ENCODE measurements around the gene PDLIM4.

Gene PDLIM4

DNA sequence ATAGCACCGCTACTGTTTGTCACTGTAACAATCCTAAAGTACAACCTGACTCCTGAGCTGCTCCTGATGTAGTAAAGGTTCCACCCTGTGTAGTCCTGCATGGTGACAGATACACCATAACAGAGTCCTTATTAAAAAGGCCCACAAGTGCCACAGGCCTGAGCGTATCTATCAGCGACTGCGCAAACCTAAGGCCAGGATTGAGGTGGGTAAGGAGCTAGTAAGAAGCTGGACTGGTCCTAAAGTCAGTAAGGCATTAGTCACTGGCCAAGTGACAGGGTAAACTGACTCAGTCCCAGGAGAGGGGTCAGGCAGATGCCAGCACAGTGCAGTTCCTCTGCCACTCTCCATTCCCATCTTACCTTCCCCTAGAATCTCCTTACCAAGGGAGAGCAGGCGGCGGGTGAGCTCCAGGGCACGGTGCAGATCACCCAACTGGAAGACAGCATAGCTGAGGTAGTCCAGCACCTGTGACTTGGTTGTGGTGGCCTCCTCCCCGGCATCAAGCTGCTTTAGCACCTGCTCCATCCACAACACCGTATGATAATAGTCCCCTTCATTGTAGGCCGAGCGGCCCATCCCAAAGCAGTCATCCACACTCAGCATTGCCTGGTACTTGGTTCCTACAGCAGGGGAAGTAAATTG, 47.5 kb upstream of the PDLIM4 start:
- WGBS, 2 donors (ENCODE audit: extremely low coverage in 2 of 2, insufficient read length in 2 of 2, insufficient replicate concordance in 1 of 2), result no CpG with 5 or more reads among the region's 11 CpGs

DNA sequence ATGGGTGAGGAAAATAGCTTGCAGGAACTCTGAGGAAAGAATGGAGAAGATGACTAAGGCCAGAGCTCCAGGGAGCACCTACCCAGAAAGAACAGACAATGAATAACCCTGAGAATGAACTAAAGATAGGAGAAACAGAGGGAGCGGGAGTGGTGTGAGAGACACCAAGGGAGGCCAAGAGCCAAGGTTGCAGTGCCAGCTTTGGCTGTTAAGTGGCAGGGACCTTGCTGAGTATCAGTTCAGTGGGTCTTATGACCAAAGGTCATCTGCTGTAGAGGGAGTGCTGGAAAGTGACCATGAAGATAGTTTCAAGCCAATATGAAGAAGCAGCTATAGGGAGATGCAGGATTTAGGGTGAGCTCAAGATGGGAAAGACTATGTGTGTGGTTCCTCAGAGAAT, 46.6 kb upstream of the PDLIM4 start:
- Histone ChIP-seq H2BK12ac (ENCODE audit: low read length) (no peak overlapping the region), H3K14ac (ENCODE audit: low read length) (no peak overlapping the region), H2BK15ac (ENCODE audit: low read length) (no peak overlapping the region), H3K36me3 (replicated peaks in 1 of 2; ENCODE audit: control insufficient read depth in 2 of 2, insufficient read depth in 2 of 2, low read length in 2 of 2) (no peaks in the 10 kb centered on the region), H4K91ac (ENCODE audit: low read depth, low read length, poor library complexity) (no peak overlapping the region), H3K4me3 (ENCODE audit: low read length in 2 of 2) (no peak overlapping the region), H3K4ac (ENCODE audit: low read length) (no peak overlapping the region), H2AFZ (ENCODE audit: low read length) (no peak overlapping the region), H2BK120ac (ENCODE audit: low read depth, low read length) (no peak overlapping the region), H3K4me1 (ENCODE audit: control insufficient read depth in 2 of 2, insufficient read depth in 1 of 2, low read depth in 1 of 2, low read length in 2 of 2) (peaks cover 0 to 7% of the 10 kb centered on the region in 2 donors), H4K8ac (ENCODE audit: low read depth, low read length) (no peak overlapping the region), H2AK5ac (ENCODE audit: low read depth, low read length) (no peak overlapping the region), H3K23ac (ENCODE audit: low read depth, low read length, poor library complexity) (no peak overlapping the region), H3K79me1 (ENCODE audit: low read depth, low read length) (no peaks in the 10 kb centered on the region), H3K18ac (ENCODE audit: low read length) (no peak overlapping the region), H3K4me2 (ENCODE audit: insufficient read depth, low read length, poor library complexity, severe bottlenecking) (no peak overlapping the region), H3K27me3 (ENCODE audit: control insufficient read depth in 3 of 3, insufficient read depth in 3 of 3, low read depth in 1 of 3, low read length in 3 of 3) (no peaks in the 10 kb centered on the region), H3K9me3 (replicated peaks in 1 of 2; ENCODE audit: control insufficient read depth in 2 of 2, insufficient read depth in 1 of 2, low read depth in 1 of 2, low read length in 2 of 2) (no peaks in the 10 kb centered on the region), H2BK5ac (ENCODE audit: low read length) (no peak overlapping the region), H3K27ac (replicated peaks; ENCODE audit: low read length) (no peak overlapping the region), H3K9ac (ENCODE audit: low read depth, low read length, poor library complexity) (no peak overlapping the region)
- WGBS, 2 donors (ENCODE audit: extremely low coverage in 2 of 2, insufficient read length in 2 of 2, insufficient replicate concordance in 1 of 2), result no CpG with 5 or more reads among the region's 1 CpG
- no peak for DNase-seq (ENCODE audit: low spot score)

More for the DNA sequence above, 47.5 kb upstream of the PDLIM4 start:
- Histone ChIP-seq H3K4me2 (ENCODE audit: insufficient read depth, low read length, poor library complexity, severe bottlenecking) (no peak overlapping the region), H2AFZ (ENCODE audit: low read length) (no peak overlapping the region), H3K9me3 (replicated peaks in 1 of 2; ENCODE audit: control insufficient read depth in 2 of 2, insufficient read depth in 1 of 2, low read depth in 1 of 2, low read length in 2 of 2) (no peaks in the 10 kb centered on the region), H3K36me3 (replicated peaks in 1 of 2; ENCODE audit: control insufficient read depth in 2 of 2, insufficient read depth in 2 of 2, low read length in 2 of 2) (no peaks in the 10 kb centered on the region), H4K91ac (ENCODE audit: low read depth, low read length, poor library complexity) (no peak overlapping the region), H2BK5ac (ENCODE audit: low read length) (no peak overlapping the region), H3K18ac (ENCODE audit: low read length) (no peak overlapping the region), H3K27me3 (ENCODE audit: control insufficient read depth in 3 of 3, insufficient read depth in 3 of 3, low read depth in 1 of 3, low read length in 3 of 3) (no peaks in the 10 kb centered on the region), H2BK12ac (ENCODE audit: low read length) (no peak overlapping the region), H2BK120ac (ENCODE audit: low read depth, low read length) (no peak overlapping the region), H3K4me1 (ENCODE audit: control insufficient read depth in 2 of 2, insufficient read depth in 1 of 2, low read depth in 1 of 2, low read length in 2 of 2) (peaks cover 0 to 7% of the 10 kb centered on the region in 2 donors), H3K27ac (replicated peaks; ENCODE audit: low read length) (no peak overlapping the region), H3K9ac (ENCODE audit: low read depth, low read length, poor library complexity) (no peak overlapping the region), H3K79me1 (ENCODE audit: low read depth, low read length) (no peaks in the 10 kb centered on the region), H2AK5ac (ENCODE audit: low read depth, low read length) (no peak overlapping the region), H2BK15ac (ENCODE audit: low read length) (no peak overlapping the region), H4K8ac (ENCODE audit: low read depth, low read length) (no peak overlapping the region), H3K14ac (ENCODE audit: low read length) (no peak overlapping the region), H3K4ac (ENCODE audit: low read length) (no peak overlapping the region), H3K23ac (ENCODE audit: low read depth, low read length, poor library complexity) (no peak overlapping the region), H3K4me3 (ENCODE audit: low read length in 2 of 2) (no peak overlapping the region)
- no peak for DNase-seq (ENCODE audit: low spot score)

DNA sequence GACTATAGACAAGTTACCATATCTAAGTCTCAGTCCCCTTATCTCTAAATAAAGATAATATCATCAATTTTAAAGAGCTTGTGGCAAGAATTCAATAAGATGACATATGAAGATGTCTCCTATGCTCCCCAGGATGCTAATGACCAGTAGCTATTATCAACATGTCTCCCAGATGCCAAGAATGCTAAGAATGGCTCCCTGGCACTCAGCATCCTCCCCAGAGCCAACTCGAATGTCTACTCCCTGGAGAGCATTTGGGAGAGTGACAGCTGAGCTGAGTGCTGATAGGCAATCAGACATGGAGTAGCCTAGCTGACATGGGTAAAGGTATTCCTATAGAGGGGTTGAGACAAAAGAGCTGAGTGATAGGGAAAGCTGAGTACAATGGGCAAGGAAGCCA, 45.7 kb upstream of the PDLIM4 start:
- no peak overlapping the region for H3K23ac ChIP-seq (ENCODE audit: low read depth, low read length, poor library complexity)
- H2BK5ac ChIP-seq (ENCODE audit: low read length), result no peak overlapping the region
- no peak overlapping the region for H2BK12ac ChIP-seq (ENCODE audit: low read length)
- no peaks in the 10 kb centered on the region for H3K27me3 ChIP-seq (ENCODE audit: control insufficient read depth in 3 of 3, insufficient read depth in 3 of 3, low read depth in 1 of 3, low read length in 3 of 3)
- H3K14ac ChIP-seq (ENCODE audit: low read length), result no peak overlapping the region
- no peak overlapping the region for H4K91ac ChIP-seq (ENCODE audit: low read depth, low read length, poor library complexity)
- no CpG with 5 or more reads among the region's 1 CpG for WGBS, 2 donors (ENCODE audit: extremely low coverage in 2 of 2, insufficient read length in 2 of 2, insufficient replicate concordance in 1 of 2)
- no peak overlapping the region for H3K4me3 ChIP-seq (ENCODE audit: low read length in 2 of 2)
- H3K36me3 ChIP-seq (replicated peaks in 1 of 2; ENCODE audit: control insufficient read depth in 2 of 2, insufficient read depth in 2 of 2, low read length in 2 of 2), result no peaks in the 10 kb centered on the region
- no peak overlapping the region for H4K8ac ChIP-seq (ENCODE audit: low read depth, low read length)
- no peak overlapping the region for H3K18ac ChIP-seq (ENCODE audit: low read length)
- no peak overlapping the region for H2AFZ ChIP-seq (ENCODE audit: low read length)
- no peaks in the 10 kb centered on the region for H3K9me3 ChIP-seq (replicated peaks in 1 of 2; ENCODE audit: control insufficient read depth in 2 of 2, insufficient read depth in 1 of 2, low read depth in 1 of 2, low read length in 2 of 2)
- H3K4ac ChIP-seq (ENCODE audit: low read length), result no peak overlapping the region
- H2BK120ac ChIP-seq (ENCODE audit: low read depth, low read length), result no peak overlapping the region
- H3K4me2 ChIP-seq (ENCODE audit: insufficient read depth, low read length, poor library complexity, severe bottlenecking), result no peak overlapping the region
- peaks cover 0 to 7% of the 10 kb centered on the region in 2 donors for H3K4me1 ChIP-seq (ENCODE audit: control insufficient read depth in 2 of 2, insufficient read depth in 1 of 2, low read depth in 1 of 2, low read length in 2 of 2)
- no peak overlapping the region for H2AK5ac ChIP-seq (ENCODE audit: low read depth, low read length)
- no peak overlapping the region for H2BK15ac ChIP-seq (ENCODE audit: low read length)
- H3K9ac ChIP-seq (ENCODE audit: low read depth, low read length, poor library complexity), result no peak overlapping the region
- no peak overlapping the region for H3K27ac ChIP-seq (replicated peaks; ENCODE audit: low read length)
- no peaks in the 10 kb centered on the region for H3K79me1 ChIP-seq (ENCODE audit: low read depth, low read length)
- DNase-seq (ENCODE audit: low spot score), result no peak

DNA sequence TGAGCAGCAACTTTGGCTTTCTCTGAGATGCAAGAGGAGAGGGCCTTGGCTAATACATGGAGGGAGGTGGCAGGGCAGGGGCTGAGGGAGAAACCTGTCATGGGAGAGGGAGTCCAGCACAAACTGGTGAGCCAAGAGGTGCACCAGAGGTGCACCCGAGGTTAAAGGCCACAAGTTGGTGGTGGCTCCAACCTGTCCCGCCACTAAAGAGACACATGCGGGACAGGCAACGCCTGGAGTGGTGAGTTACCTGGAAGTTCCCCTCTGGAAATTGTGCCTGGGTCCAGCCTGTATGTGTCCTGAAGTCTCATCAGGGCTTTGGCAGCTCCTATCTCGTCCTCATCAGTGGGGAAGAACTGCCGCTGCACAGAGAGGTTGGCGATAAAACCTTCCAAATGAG, 43.8 kb upstream of the PDLIM4 start:
- H3K18ac ChIP-seq (ENCODE audit: low read length), result no peak overlapping the region
- peaks cover 0 to 7% (median 0%) of the 10 kb centered on the region in 3 experiments for H3K27me3 ChIP-seq (ENCODE audit: control insufficient read depth in 3 of 3, insufficient read depth in 3 of 3, low read depth in 1 of 3, low read length in 3 of 3)

More for the DNA sequence above, 43.8 kb upstream of the PDLIM4 start:
- Histone ChIP-seq H2AK5ac (ENCODE audit: low read depth, low read length) (no peak overlapping the region), H4K91ac (ENCODE audit: low read depth, low read length, poor library complexity) (no peak overlapping the region), H3K36me3 (replicated peaks in 1 of 2; ENCODE audit: control insufficient read depth in 2 of 2, insufficient read depth in 2 of 2, low read length in 2 of 2) (no peaks in the 10 kb centered on the region), H3K9ac (ENCODE audit: low read depth, low read length, poor library complexity) (no peak overlapping the region), H3K9me3 (replicated peaks in 1 of 2; ENCODE audit: control insufficient read depth in 2 of 2, insufficient read depth in 1 of 2, low read depth in 1 of 2, low read length in 2 of 2) (no peaks in the 10 kb centered on the region), H2AFZ (ENCODE audit: low read length) (no peak overlapping the region), H4K8ac (ENCODE audit: low read depth, low read length) (no peak overlapping the region), H3K4ac (ENCODE audit: low read length) (no peak overlapping the region), H3K23ac (ENCODE audit: low read depth, low read length, poor library complexity) (no peak overlapping the region), H3K27ac (replicated peaks; ENCODE audit: low read length) (no peak overlapping the region), H2BK15ac (ENCODE audit: low read length) (no peak overlapping the region), H3K4me1 (ENCODE audit: control insufficient read depth in 2 of 2, insufficient read depth in 1 of 2, low read depth in 1 of 2, low read length in 2 of 2) (peaks cover 0 to 3% of the 10 kb centered on the region in 2 donors), H2BK5ac (ENCODE audit: low read length) (no peak overlapping the region), H2BK120ac (ENCODE audit: low read depth, low read length) (no peak overlapping the region), H3K4me3 (ENCODE audit: low read length in 2 of 2) (no peak overlapping the region), H3K4me2 (ENCODE audit: insufficient read depth, low read length, poor library complexity, severe bottlenecking) (no peak overlapping the region), H3K79me1 (ENCODE audit: low read depth, low read length) (no peaks in the 10 kb centered on the region), H3K14ac (ENCODE audit: low read length) (no peak overlapping the region), H2BK12ac (ENCODE audit: low read length) (no peak overlapping the region)
- DNase-seq (ENCODE audit: low spot score), result no peak
- WGBS, 2 donors (ENCODE audit: extremely low coverage in 2 of 2, insufficient read length in 2 of 2, insufficient replicate concordance in 1 of 2), result no CpG with 5 or more reads among the region's 7 CpGs
